HepG2 (cell line): ENCODE measurements around the gene COQ8B. TPM values are rescaled to one million over a fixed set of nuclear protein-coding genes. Genes with fewer than 3 reads are reported as not detected.
A peak's percentile ranks its signal among the peaks of the same experiment; 100 is the strongest.

Experiments
- AHDC1 ChIP-seq: sonication (generic); formaldehyde crosslinking; IDR thresholded peaks from 2 replicates; pipeline ENCODE4 v1.5.1; 2020; ENCODE audit warnings: mild to moderate bottlenecking, missing genetic modification reagents, borderline replicate concordance
- CHD2 ChIP-seq: IDR thresholded peaks from 2 replicates; pipeline ENCODE4 v1.6.1; 2011; ENCODE audit warnings: low read depth, low read length, improper control_type of control experiment
- GATAD2A ChIP-seq: IDR thresholded peaks from 2 replicates; pipeline ENCODE4 v1.6.1; 2016
- KLF12 ChIP-seq: sonication (generic); formaldehyde crosslinking; IDR thresholded peaks from 2 replicates; pipeline ENCODE4 v1.4.0; 2020; ENCODE audit warnings: missing genetic modification reagents, borderline replicate concordance
- MYC ChIP-seq: sonication (generic); formaldehyde crosslinking; IDR thresholded peaks from 2 replicates; pipeline ENCODE4 v1.9.0; 2021; ENCODE audit warnings: missing genetic modification reagents, borderline replicate concordance
- NCOR1 ChIP-seq: fragments of 200-600 bp; sonication (generic); IDR thresholded peaks from 2 replicates; pipeline ENCODE4 v1.7.0; 2017; ENCODE audit warnings: antibody characterized with exemption, low read length, borderline replicate concordance
- PATZ1 ChIP-seq: sonication (generic); formaldehyde crosslinking; IDR thresholded peaks from 2 replicates; pipeline ENCODE4 v1.4.0; 2020; ENCODE audit warnings: missing genetic modification reagents
- REST ChIP-seq, 2 experiments: IDR thresholded peaks; 2 replicates each; pipeline ENCODE4 v1.6.1; 2011 to 2012; ENCODE audit warnings: low read length in 2 of 2, borderline replicate concordance in 1 of 2, low read depth in 1 of 2, mild to moderate bottlenecking in 1 of 2, moderate library complexity in 1 of 2
- TGIF2 ChIP-seq: IDR thresholded peaks from 2 replicates; pipeline ENCODE4 v1.6.1; 2016; ENCODE audit warnings: control low read depth, missing compliant biosample characterization
- ZBTB1 ChIP-seq: sonication (generic); formaldehyde crosslinking; IDR thresholded peaks from 2 replicates; pipeline ENCODE4 v1.4.0; 2020; ENCODE audit warnings: missing genetic modification reagents, borderline replicate concordance
- ZBTB3 ChIP-seq: sonication (generic); formaldehyde crosslinking; IDR thresholded peaks from 2 replicates; pipeline ENCODE4 v1.4.0; 2020; ENCODE audit warnings: low read depth, mild to moderate bottlenecking, moderate library complexity, missing genetic modification reagents, borderline replicate concordance
- ZBTB38 ChIP-seq: sonication (generic); formaldehyde crosslinking; IDR thresholded peaks from 2 replicates; pipeline ENCODE4 v1.5.1; 2020; ENCODE audit warnings: mild to moderate bottlenecking, missing genetic modification reagents
- ZFP82 ChIP-seq: sonication (generic); formaldehyde crosslinking; IDR thresholded peaks from 2 replicates; pipeline ENCODE4 v1.5.1; 2020; ENCODE audit warnings: mild to moderate bottlenecking, missing genetic modification reagents, borderline replicate concordance
- ZNF282 ChIP-seq: fragments of 450-650 bp; IDR thresholded peaks from 2 replicates; pipeline ENCODE4 v1.6.1; 2018; ENCODE audit not compliant: partially characterized antibody
- ZNF564 ChIP-seq: sonication (generic); formaldehyde crosslinking; IDR thresholded peaks from 2 replicates; pipeline ENCODE4 v1.8.1; 2023; ENCODE audit warnings: mild to moderate bottlenecking, missing genetic modification reagents
- ZNF7 ChIP-seq: IDR thresholded peaks from 2 replicates; pipeline ENCODE4 v1.6.1; 2016; ENCODE audit warnings: missing biosample characterization, missing genetic modification reagents
- ZNF816 ChIP-seq: sonication (generic); formaldehyde crosslinking; IDR thresholded peaks from 2 replicates; pipeline ENCODE4 v1.8.0; 2022; ENCODE audit warnings: missing genetic modification reagents, mild to moderate bottlenecking, borderline replicate concordance
- polyA plus RNA-seq, 8 experiments: library from polyadenylated mRNA; depleted of rRNA in 3 of 8; stranded (reverse) in 7 of 8; unstranded in 1 of 8; fragments of >200 nt; fragmentation: Illumina TruSeq in 4 of 8; extraction: Trizol in 4 of 8; gene quantifications; 2 replicates each; pipeline versions ENCODE4 v1.2.1 to v1.2.3, GENCODE V29; 2011 to 2016; ENCODE audit warnings: low read depth in 4 of 8, missing spikeins in 1 of 8, mixed read lengths in 1 of 8; ENCODE audit not compliant: insufficient read depth in 1 of 8
- total RNA-seq, 5 experiments: library from RNA; depleted of rRNA; stranded (reverse); fragments of >200 nt; fragmentation: Illumina TruSeq; extraction: Trizol; gene quantifications; 2 replicates each; pipeline ENCODE4 v1.2.3, GENCODE V29; 2016; ENCODE audit warnings: low read depth in 1 of 5

The COQ8B gene
- total and polyA plus RNA-seq, 2 of the 13 experiments (the other 11 are each of a cell fraction or from before 2014, with no cell fraction given) = 12.3 to 17.2 TPM

GRCh38 chr19:40716482-40717324 lies at the start of gene COQ8B, which contains the start of gene ITPKC (continued):
- TF ChIP-seq REST (IDR thresholded peaks at IDR 0.05; ENCODE audit: borderline replicate concordance in 1 of 2, low read depth in 1 of 2, low read length in 2 of 2) (no peak), ZBTB38 (no peak), ZBTB3 (CRISPR knock-in tag) (0 out of 2 replicates have a peak, but pooled peaks have one; percentile 44), ZNF564 (CRISPR knock-in tag) (peak; percentile 15; the same call in 1 of the 2 replicates), ZFP82 (CRISPR knock-in tag) (no peak), CHD2 (peak; percentile 78), ZBTB1 (CRISPR knock-in tag) (no peak), KLF12 (CRISPR knock-in tag) (peak; percentile 52; the same call in 1 of the 2 replicates), PATZ1 (CRISPR knock-in tag) (peak; percentile 46; the same call in 1 of the 2 replicates), ZNF816 (CRISPR knock-in tag) (0 out of 2 replicates have a peak, but pooled peaks have one; percentile 35), TGIF2 (CRISPR knock-in tag) (no peak), MYC (peak; percentile 49; the same call in 1 of the 2 replicates), ZNF282 (no peak), AHDC1 (no peak), NCOR1 (peak; percentile 11; the same call in 1 of the 2 replicates), ZNF7 (CRISPR knock-in tag) (no peak), GATAD2A (CRISPR knock-in tag) (peak; percentile 50; the same call in 1 of the 2 replicates)
